HG02798 (cell line): ENCODE results near the gene PLXNA4.

Experiments
- ATAC-seq: cut with Tn5 transposase; IDR thresholded peaks from one replicate; pipeline ENCODE4 v1.9.1; 2021; ENCODE audit warnings: mild to moderate bottlenecking; ENCODE audit not compliant: unreplicated experiment, poor library complexity

PLXNA4 gene

GRCh38 chr7:132239422-132239994 lies 336.8 kb downstream of the PLXNA4 start:
- no peak for ATAC-seq

GRCh38 chr7:132234711-132235110 lies 341.6 kb downstream of the PLXNA4 start:
- ATAC-seq = no peak

GRCh38 chr7:132232406-132232805 lies 343.9 kb downstream of the PLXNA4 start:
- ATAC-seq = no peak

DNA sequence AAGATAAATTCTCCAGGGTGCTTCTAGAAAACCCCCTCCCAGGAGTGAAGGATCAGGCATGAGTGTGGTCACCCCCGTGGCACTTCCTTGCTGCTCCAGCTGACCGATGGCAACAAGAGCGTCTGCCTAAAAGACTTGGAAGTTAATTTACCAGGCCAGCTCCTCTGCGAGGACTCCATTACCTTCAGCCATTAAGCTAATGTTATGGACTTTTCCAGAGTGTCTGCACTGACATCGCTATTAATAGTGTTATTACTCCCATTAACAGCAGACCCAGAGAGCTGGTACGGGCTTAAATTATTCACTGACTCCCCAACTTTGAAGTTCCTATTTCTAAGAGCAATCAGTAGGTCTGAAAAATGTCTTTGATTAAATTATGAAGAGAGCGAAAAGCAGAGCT lies 345.8 kb downstream of the PLXNA4 start:
- ATAC-seq = no peak

DNA sequence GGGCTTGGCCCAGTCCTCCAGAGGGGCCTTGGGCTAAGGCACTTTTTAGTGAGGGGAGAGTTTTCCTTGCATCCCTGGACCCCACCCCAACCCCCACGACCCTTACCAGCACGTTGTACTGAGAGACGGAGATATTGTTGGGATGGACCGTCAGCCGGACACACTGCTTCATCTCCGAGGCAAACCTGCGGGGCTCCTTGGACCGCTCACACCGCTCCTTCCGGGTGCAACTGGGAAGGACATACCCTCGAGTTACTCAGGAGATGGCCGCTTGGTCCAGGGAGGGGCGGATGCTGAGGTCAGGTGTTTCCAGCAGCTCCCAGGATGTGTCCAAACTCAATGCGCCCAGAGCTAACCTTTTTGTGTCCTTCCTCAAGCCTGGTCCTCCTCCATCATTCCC lies 348.0 kb downstream of the PLXNA4 start:
- no peak for ATAC-seq

- no peak for ATAC-seq
Measured at GRCh38 chr7:132226957-132227290, 349.3 kb downstream of the PLXNA4 start.

DNA sequence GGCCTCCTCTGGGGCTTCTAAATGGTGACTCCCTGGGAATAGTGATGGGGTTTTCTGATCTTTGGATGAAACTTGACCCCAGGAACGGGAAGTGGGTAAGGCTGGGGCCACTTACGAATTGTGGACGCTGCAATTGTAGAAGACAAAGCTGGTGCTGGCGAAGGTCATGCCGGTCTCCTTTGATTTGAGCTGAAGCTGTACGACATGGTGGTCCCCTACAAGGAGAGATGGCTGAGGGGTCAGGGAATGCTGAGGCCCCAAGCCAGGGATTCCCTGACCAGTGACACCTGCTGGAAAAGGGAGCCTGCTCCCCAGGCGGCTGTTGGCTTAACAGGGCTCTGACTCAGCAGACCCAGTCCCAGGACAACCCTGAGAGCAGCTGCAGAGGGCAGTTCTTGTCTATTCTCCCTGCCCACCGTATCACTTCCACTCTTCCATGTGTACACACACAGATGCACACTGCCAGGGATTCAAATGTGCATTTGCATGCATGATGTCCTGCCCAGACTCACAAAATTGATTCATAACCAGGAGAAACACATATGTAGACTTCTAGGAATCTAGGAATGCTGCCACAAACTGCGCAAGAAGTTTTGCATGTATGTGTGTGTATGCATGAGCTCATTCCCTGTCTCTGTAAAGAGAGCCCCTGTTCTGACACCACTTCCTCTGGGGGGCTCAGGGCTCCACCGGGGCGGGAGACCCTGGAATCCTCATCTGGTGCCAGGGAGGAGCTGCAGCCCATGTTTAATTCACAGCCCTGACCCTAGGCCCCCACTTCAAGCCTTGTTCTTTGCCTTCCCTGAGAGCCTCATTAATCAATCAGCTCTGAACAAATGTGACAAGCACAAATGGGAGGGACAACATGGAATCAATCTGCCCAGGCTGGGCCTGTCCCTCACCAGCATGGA lies 350.0 kb downstream of the PLXNA4 start:
- no peak for ATAC-seq

DNA sequence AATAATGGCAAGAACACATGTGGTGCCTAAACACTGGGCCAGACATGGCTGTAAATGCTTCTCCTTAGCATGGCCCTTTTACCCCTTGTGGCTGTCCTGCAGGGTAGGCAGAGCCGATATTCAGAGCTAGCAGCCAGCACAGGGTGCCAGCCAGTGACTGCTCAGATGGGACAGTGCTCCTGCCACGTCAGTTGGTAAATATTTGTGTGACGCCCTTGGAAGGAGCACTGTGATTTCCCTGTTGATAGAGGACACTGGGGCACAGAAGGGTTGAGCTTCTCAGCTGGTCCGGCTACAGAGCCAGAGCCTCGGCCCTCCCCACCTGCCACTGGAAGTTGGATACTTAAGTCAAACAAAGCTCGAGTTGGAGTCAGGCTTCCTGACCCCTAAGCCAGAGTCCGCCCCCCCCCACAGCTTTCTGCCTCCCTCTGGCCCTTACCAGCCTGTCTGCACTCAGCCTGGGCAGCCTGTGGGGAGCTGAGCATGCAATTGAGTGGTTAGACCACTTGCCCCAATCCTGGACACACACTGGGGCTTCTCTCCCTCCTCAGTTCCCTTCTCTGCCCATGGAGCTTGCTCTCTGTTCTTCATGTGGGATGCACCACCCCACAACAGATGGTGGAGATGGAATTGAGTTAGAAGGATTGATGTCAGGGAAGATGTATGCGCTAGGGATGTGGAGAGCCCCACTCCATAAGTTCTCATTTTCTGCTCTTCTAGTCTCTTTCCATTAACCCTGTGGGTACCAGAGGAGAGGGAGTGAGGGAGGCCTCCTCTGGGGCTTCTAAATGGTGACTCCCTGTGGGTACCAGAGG lies 350.8 kb downstream of the PLXNA4 start:
- no peak for ATAC-seq

DNA sequence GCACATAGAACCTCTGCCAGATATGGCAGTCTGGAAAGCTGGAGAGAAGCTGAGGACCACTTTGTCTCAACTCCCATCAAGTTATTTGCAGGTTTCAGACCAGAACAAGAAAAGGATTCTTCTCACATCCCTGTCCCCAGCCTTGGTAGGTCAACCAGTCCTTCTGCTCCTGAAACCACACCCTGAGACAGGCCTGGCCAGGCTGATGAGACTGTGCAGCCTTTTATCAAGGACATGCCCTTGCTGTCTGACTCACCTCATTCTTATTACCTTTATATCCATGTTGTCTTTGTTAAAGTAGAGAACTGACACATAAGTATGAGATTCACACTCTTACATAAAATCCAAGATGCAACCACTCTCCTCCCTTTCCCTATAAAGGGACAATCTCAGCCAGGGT lies 354.9 kb downstream of the PLXNA4 start:
- ATAC-seq = no peak

DNA sequence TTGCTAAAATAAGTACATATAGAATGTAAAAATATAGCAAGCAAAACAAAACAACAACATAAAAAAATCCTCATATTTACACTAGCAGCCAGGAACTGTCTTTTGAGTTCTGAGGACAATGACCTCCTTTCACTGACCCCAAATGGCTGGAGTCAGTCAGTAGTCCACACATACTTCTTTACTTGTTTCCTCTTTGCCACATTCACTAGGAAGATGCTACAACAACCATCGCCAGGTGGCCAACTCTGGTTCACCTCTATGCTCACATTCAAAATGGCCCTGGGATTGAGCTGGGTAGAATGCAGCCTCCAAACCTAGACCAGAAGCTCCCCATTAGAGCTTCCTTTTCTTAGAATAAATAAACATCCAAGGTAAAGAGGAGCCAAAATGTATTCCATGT lies 356.2 kb downstream of the PLXNA4 start:
- no peak for ATAC-seq

DNA sequence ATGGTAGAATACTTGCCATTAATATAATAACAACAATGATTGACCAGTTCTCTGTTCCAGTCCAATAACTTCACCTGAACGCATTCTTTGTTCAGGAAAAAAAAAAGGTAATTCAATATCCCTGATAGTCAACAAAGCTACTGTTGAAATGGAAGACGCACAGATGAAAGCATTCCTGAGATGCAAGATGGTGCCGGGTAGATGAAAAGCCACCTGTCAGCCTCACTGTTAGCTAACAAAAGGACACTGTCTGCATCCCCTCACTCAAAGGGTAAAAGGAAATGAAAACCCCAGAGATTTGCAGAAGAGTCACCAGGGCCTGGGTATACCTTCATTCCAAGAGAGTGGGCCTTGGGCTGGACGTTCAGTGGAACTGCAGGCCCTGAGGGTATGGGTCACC lies 357.4 kb downstream of the PLXNA4 start:
- ATAC-seq = no peak

- no peak for ATAC-seq
Measured at GRCh38 chr7:132216847-132217525, 359.3 kb downstream of the PLXNA4 start.

GRCh38 chr7:132214452-132214851 lies 361.8 kb downstream of the PLXNA4 start:
- no peak for ATAC-seq

- no peak for ATAC-seq
Measured at GRCh38 chr7:132213583-132213982, 362.7 kb downstream of the PLXNA4 start.

DNA sequence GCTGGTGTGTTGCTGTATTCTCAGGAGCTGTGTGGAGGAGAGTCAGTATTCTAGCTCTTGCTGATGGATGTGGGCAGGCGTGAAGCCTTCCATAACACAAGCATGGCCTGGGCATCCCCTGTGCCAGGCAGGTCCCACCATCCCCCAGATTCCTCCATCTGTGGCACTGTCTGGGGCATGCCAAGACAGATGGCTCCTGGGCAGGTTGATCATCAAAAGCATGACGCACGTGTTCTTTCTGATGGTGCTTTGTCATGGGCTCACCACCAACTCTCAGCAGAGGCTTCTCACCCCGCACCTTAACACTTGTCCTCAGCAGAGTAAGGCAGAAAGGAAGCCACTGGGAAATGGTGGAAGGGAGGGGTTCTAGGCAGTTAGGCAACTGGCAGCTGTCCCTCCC lies 364.3 kb downstream of the PLXNA4 start:
- no peak for ATAC-seq

DNA sequence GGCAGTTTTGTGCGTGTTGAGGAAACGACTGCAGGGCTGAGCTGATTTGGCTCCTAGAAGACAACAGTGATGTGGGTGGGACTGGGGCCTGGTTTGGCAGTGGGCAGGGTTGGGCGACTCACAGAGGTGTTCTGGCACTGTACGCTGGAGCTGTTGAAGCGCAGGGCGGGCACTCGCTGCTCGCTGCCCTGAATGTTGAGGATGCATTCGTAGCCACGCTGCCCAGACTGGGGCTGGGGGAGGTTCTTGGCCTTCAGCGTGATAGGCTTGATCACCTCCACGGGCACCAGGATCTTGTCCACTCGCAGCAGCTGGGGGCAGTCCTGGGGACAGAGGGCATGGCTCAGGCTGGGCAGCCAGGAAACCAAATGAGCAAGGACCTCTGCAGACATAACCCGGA lies 365.4 kb downstream of the PLXNA4 start:
- ATAC-seq = no peak

DNA sequence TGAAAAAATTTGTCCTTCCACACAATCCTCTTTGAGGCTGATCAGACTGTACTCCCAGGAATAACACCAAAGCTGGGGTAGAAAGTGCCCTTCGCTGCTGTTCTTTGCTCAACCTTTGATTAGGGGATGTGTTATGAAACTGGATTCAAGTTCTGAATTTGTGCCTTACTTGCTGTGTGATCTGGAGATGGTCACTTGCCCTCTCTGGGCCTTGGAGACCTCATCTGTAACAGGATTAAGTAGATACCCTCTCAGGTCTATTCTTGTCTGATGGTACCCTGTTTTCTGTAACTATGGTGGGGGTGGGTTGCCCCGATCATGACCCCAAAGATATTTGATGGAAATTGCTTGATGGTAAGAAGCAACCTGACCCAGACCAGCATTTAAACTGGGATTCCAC lies 368.5 kb downstream of the PLXNA4 start:
- no peak for ATAC-seq

GRCh38 chr7:132207211-132207610 lies 369.1 kb downstream of the PLXNA4 start:
- ATAC-seq = no peak

DNA sequence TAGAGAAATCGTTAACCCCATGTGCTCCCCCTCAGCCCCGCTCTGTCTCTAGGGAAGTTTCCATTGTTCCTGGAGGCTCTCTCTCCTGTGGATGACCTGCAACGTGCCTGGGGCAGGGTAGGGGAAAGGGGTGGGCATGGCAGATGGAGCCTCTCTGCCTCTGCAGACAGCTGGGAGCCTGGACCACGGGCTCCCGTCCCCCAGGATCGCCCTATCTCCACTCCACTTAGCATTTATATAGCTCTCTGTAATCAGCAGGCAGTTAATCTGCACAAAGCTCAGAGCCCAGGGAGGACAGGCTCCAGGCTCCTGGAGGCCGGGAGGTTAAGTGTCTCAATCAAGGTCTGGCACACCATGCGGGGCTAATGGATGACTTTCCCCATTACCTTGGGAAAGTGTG lies 369.7 kb downstream of the PLXNA4 start:
- ATAC-seq = no peak

- ATAC-seq = no peak
Measured at GRCh38 chr7:132205509-132205908, 370.8 kb downstream of the PLXNA4 start.

DNA sequence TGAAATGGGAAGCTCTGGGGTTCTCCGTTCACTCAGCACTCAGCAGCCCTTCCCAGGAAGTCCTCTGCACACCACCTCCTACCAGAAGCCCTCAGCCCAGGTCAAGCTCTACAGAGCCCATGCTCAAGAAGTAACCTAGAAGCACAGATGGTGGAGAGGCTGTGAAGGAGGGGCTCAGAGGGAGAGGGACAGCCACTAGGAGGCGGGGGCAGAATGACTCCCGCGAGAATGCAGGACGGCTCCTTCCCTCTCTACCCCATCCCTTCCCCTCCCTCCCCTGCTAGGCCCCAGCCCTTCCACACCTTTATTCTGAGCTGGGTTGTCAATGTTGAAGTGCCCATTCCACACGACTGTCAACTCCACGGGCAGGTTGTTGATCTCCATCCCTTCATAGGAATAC lies 373.2 kb downstream of the PLXNA4 start:
- ATAC-seq = no peak
